DMS114 treated with DMSO at 0.1 percent for 48 hours (cell line): ENCODE data around the gene VRK1.

Experiments
- DNase-seq: peaks from one replicate; lab custom pipeline; 2025; ENCODE audit not compliant: unreplicated experiment; lab: John Stamatoyannopoulos, UW

The VRK1 gene

DNA sequence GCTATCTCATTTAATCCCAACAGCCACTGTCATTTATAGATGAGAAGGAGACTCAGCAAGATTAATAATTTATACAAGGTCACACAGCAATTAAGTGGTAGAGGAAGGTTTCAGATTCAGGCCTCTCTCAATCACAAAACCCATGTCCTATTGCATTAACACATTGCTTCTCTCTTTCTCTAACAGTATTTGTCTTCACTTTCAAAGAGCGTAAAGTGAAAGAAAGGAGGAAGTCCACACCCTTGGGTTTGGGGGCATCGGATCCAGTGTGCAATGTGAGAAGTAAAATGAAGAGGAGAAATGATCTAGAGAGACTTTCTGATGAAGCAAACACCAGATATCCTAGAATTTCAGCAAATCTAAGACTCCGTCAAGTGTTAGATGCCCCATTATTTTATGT lies 7.0 kb upstream of the VRK1 start:
- DNase-seq = no peak

DNA sequence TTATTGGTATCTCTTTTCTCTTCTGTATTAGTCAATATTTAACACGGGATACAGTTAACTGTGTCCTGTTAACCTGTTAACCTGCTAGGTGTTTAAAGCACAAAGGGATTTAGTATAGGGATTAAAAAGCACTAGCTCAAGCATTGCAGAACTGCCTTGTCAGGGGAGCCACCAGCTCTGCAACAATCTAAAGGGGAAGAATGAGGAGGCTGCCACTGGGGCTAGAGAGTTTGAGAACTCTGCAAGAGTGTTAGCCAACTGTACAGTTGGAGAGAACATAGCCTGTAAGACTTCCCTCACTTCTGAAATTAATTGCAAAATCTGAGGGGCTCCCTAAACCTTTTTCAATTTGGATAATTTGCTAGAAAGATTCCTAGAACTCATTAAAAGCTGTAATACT lies 6.5 kb upstream of the VRK1 start:
- no peak for DNase-seq

DNA sequence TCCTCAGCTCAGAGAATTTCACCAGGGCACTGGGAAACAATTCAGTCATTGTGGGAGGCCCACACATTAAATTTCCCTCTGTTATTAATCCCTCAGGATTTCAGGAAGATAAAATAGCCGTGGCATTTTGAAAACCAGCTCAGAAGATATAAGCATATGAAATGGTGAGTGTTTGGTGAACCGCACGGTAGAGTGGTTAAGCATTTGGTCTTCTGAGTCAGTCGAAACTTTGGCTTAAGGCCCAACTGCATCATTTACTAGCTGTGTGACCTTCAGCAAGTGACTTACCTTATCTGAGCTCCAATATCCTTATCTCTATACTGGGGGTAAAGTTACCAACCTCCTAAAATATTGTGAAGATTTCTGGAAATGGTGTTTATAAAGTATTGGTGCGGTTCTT lies 5.2 kb upstream of the VRK1 start:
- no peak for DNase-seq

DNA sequence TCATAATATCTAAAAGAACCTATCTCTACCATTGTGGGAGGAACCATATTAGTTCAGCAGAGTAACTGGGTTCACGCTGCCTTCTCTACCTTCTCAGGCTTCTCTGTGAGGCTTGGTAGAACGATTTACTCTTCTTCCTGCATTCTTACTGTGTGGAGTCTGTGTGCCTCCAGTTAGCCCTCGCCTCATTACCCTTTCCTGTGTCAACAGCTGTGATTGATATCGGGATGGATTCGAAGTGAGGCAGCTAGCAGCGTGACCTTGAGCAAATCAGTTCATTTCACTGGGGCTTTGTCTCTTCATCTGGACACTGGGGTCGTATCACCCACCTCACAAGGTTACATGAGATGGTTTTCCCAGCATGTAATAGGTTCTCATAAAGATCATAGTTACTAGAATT lies 4.6 kb upstream of the VRK1 start:
- no peak for DNase-seq

GRCh38 chr14:96793547-96793946 lies 3.6 kb upstream of the VRK1 start:
- no peak for DNase-seq

GRCh38 chr14:96795109-96795828 lies 1.9 kb upstream of the VRK1 start:
- DNase-seq = no peak

- DNase-seq = no peak
Measured at GRCh38 chr14:96797582-96798349, 584 bp downstream of the VRK1 start.

GRCh38 chr14:96798956-96799355 lies 1.8 kb downstream of the VRK1 start:
- DNase-seq = no peak

DNA sequence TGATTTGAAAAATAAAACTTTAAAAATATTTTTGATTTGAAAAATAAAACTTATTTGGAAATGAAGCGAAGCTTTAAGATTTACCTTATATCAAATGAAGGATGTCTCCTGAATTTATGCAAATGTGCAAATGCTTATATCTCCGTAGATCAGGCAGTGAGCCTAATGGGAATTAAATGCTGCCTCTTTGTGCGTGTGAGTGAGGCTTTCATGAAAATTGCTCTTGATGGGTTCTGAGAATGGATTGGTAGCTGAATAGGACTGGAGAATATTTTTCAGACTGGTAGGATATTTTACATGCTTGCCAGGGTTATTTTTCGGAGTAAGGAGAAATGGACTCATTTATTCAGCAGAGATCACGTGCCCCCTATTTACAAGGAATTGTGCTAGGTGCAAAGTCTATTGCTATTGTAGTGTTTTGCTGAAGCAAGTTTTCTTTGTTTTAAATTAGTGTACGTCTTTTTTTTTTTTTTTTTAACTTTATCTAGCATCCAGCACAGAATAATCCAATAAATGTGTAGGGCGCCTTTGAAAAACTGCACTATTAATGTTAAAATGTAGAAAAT lies 2.4 kb downstream of the VRK1 start:
- no peak for DNase-seq

GRCh38 chr14:96801931-96802330 lies 4.7 kb downstream of the VRK1 start:
- DNase-seq = no peak

GRCh38 chr14:96802963-96803362 lies 5.8 kb downstream of the VRK1 start:
- DNase-seq = no peak

DNA sequence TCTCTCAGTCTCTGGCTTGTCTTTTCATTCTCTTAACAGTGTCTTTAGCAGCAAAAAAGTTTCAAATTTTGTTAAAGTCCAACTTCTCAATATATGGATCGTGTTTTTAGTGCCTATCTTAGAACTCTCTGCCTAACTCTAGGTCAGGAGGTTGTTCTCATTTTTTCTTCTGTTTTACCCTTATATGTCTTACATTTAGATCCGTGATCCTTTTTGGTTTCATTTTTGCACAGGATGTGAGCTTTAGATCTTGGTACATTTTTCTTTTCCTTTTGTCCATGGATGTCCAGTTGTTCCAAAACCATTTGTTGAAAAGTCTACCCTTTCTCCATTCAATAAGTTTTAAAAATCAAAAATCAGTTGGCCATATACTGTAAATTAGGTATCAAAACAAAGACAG lies 6.8 kb downstream of the VRK1 start:
- no peak for DNase-seq

DNA sequence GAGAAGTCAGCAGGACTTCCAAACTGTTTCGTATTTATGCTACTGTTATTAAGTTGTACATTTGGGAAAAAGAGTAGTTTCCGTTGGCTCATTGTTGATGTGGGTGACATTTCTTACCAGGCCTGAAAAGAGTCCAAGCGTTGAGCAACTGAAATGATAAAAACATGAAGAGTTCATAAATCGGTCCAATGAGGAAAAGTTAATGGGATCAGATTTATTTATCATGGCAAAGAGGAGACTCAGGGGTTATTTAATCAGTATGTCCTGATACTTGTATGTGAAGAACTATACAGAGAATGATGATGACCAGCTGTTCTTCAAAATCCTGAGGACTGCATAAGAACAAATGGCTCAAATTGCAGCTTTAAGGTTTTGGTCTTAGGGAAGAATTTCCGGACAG lies 7.7 kb downstream of the VRK1 start:
- no peak for DNase-seq

GRCh38 chr14:96805956-96806355 lies 8.8 kb downstream of the VRK1 start:
- DNase-seq = no peak

DNA sequence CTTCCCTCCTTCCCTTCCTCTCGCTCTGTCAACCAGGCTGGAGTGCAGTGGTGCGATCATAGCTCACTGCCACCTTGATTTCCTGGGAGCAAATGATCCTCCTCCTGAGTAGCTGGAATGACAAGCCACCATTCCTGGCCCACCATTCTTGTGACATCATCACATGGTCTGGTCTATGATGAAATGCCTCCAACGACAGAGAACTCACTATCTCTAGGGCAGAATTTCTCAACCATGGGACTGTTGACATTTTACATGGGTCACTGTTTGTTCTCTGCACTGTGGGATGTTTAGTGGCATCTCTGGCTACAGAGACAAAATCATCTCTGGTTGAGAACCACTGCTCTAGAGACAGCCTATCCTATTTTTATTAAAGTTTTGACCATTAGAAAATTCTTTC lies 9.7 kb downstream of the VRK1 start:
- no peak for DNase-seq

DNA sequence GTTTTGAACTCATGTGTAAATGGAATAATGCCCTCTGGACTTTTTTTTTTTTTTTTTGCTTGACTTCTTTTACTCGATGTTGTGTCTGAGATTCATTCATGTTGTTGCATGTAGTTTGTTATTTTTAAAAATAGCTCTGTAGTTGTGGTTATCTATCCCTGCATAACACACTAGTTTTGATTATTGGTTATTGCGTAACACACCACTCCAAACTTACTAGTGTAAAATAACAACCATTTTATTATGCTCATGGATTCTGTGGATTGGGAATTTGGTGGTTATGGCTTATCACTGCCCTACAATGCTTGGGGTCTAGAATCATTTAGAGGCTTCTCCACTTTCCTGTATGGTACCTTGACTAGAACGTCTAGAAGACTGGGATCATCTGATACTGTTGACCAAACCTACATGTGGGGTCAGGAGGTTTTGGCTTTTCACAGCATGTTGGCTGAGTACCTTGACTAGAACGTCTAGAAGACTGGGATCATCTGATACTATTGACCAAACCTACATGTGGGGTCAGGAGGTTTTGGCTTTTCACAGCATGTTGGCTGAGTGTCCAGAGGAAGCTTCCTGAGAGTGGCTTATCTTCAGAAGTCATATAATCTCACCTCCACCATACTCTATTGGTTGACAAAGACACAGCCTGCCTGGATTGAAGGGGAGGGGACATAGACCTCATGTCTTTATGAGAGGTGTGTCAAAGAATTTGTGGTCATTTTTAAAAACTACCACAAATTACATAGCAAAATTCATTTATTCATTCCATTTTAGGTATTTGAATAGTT lies 11.6 kb downstream of the VRK1 start:
- DNase-seq = no peak

DNA sequence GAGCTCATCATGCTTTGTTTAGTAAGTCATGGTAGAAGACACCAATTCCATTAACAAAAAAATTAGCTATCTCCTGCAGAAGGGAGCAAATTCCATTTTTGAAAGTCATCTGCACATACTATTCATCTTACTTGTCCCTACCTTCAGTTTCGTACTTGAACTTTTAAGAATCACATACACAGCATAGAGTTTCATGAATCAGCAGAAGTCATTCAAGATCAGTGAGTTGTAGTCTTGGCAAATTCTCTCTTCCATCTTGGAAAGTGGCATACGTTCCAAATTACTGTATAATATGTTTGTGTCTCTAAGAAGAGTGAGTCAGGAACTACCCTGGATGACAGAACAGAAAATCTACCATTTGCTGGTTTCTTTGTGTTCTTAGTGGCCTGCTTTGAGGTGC lies 14.1 kb downstream of the VRK1 start:
- DNase-seq = no peak

DNA sequence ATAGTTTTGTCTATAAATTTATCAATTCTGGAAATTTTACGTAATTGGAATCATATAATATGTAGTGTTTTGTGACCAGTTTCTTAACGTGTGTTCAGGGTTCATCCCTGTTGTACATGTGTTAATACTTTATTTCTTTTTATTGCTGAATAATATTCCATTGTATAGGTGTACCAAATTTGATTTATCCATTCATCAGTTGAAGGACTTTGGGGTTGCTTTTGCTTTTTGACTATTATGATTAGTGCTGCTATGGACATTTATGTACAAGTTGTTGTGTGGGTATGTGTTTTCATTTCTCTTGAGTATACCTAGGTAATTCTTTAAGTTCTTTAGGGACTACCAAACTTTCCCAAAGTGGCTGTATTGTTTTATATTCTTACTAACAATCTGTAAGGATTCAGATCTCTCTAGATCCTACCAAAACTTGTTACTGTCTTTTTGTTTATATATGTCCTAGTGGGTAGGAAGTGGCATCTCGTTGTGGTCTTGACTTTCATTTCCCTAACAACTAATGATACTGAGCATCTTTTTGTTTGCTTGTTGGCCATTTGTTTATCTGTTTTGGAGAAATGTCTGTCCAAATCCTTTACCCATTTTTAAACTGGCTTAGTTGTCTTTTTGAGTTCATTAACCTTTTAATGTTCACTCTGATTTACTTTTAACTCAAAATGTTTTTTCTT lies 14.9 kb downstream of the VRK1 start:
- DNase-seq = no peak

- no peak for DNase-seq
Measured at GRCh38 chr14:96816281-96816680, 19.1 kb downstream of the VRK1 start.

DNA sequence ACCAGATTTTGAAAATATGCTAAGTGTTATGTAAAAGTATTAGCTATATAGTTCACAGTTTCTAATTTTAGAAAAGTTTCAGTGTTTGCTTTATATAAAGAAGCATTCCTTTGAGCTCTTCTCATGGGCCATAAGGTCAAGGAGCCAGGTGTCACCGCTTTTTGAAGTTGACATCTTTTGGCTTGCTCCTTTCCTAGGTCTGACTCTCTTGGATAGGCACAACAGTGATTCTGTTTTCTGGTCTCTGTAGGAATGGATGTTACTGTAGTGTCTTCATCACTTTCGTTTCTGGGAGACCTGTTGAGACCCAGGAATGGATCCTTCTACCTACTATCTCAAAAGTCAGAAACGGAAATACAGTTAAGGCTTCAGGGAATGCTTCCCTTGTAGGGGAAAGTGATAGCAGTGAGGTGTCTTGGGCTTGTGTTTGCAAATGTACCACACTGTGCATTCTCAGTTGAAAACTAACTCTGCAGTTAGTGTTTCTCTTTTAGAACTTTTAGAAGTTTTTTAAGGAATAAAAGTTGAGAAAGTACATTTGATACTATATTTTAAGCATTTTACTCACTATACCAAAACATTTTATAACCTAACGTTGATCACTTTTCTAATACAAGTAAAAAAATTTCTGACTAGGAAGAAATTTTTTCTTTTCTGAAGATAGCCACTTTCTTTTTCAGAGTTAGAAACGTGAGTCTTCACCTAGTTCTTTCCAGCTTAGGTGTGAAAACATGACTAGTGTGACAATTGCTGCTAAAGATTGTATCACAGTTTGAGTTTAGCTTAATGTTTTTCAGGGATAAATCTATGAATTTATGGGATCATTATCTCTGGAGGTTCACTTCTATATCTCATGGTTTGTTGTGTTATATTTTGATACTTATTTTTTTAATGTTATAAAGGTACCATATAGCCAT lies 20.8 kb downstream of the VRK1 start:
- DNase-seq = no peak
